Chondrocyte (in vitro differentiated cells): ENCODE results near the gene FCN3. TPM values are rescaled to one million over a fixed set of nuclear protein-coding genes. Genes with fewer than 3 reads are reported as not detected.
"Not testable (repeated sequence)": the region's sequence is repeated elsewhere in the genome, so short reads cannot be mapped to it uniquely, and the experiment has no call there.

Experiments used
- DNase-seq: peaks from one replicate; pipeline ENCODE4 v3.0.0; 2021; ENCODE audit warnings: mixed read lengths, low spot score
- H3K27ac Mint-ChIP-seq: one replicate; pipeline ENCODE4 v1.8.0; 2021; ENCODE audit warnings: mild to moderate bottlenecking, moderate library complexity, mixed read lengths; ENCODE audit not compliant: unreplicated experiment
- H3K27me3 Mint-ChIP-seq: 2 replicates; pipeline ENCODE4 v1.8.0; 2021; ENCODE audit warnings: low read depth, mixed read lengths
- H3K36me3 Mint-ChIP-seq: 2 replicates; pipeline ENCODE4 v1.8.0; 2021; ENCODE audit warnings: low read depth, mixed read lengths
- H3K4me1 Mint-ChIP-seq: 2 replicates; pipeline ENCODE4 v1.8.0; 2021; ENCODE audit warnings: low read depth, mild to moderate bottlenecking, mixed read lengths
- H3K4me3 Mint-ChIP-seq: one replicate; pipeline ENCODE4 v1.8.0; 2021; ENCODE audit warnings: mild to moderate bottlenecking, moderate library complexity, mixed read lengths; ENCODE audit not compliant: unreplicated experiment
- H3K9me3 Mint-ChIP-seq: 2 replicates; pipeline ENCODE4 v1.8.0; 2021; ENCODE audit warnings: low read depth, mixed read lengths
- total RNA-seq: library from RNA; stranded (reverse); gene quantifications from 3 replicates; pipeline ENCODE4 v1.2.1, GENCODE V29; 2021
- TF ChIP-seq, protein P1 (sequence below): fragments of 200-600 bp; sonication (generic); IDR thresholded peaks from 2 replicates; pipeline ENCODE4 v1.5.0; 2021; ENCODE audit warnings: antibody characterized with exemption, mild to moderate bottlenecking, moderate library complexity

The FCN3 gene
- total RNA-seq, 1 donor from 2014 or later, result not detected

DNA sequence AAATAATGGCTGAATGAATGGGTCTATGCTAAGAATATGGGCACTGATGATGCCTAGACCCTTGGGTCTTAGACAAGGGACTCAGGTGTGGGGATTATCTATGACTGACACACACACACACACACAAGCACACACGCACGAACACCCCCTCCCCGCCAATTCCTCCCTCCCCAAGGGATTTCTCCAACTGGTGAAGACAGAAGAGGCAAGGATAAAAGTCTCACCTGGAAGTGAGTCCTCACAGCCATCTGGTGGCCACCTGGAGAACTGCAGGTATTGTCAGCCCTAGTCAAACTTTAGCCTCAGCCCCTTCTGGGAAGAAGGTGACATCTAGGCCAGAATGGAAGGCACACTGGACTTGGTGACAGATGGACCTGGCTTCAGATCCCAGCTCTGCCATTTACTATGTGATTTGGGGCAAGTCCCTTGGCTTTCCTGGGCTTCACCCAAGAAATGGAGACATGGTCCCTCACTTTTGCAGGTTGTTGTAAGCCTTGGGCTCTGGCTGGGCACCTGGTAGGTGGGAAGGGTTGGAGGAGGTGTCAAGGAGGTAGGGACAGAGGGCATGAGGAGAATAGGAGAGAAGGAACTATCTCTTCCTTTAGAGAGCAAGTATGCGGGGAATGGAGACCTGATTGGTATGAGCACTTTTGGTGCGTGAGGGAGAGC is 13.8 kb upstream of the FCN3 start:
- H3K27ac Mint-ChIP-seq, result no peak overlapping the region
- H3K4me3 Mint-ChIP-seq, result no peak overlapping the region
- DNase-seq, result no peak
- TF ChIP-seq, protein P1, sequence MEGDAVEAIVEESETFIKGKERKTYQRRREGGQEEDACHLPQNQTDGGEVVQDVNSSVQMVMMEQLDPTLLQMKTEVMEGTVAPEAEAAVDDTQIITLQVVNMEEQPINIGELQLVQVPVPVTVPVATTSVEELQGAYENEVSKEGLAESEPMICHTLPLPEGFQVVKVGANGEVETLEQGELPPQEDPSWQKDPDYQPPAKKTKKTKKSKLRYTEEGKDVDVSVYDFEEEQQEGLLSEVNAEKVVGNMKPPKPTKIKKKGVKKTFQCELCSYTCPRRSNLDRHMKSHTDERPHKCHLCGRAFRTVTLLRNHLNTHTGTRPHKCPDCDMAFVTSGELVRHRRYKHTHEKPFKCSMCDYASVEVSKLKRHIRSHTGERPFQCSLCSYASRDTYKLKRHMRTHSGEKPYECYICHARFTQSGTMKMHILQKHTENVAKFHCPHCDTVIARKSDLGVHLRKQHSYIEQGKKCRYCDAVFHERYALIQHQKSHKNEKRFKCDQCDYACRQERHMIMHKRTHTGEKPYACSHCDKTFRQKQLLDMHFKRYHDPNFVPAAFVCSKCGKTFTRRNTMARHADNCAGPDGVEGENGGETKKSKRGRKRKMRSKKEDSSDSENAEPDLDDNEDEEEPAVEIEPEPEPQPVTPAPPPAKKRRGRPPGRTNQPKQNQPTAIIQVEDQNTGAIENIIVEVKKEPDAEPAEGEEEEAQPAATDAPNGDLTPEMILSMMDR, result peak; percentile 87
- peaks cover 9% of the 10 kb centered on the region for H3K4me1 Mint-ChIP-seq
- no peaks in the 10 kb centered on the region for H3K36me3 Mint-ChIP-seq
- H3K27me3 Mint-ChIP-seq, result peaks cover 16% of the 10 kb centered on the region
- no peaks in the 10 kb centered on the region for H3K9me3 Mint-ChIP-seq

GRCh38 chr1:27384797-27385196 is 10.2 kb upstream of the FCN3 start:
- DNase-seq, H3K4me3 Mint-ChIP-seq, H3K36me3 Mint-ChIP-seq, H3K9me3 Mint-ChIP-seq, H3K4me1 Mint-ChIP-seq, H3K27ac Mint-ChIP-seq: not testable (repeated sequence)
- H3K27me3 Mint-ChIP-seq, result peaks cover 18% of the 10 kb centered on the region

GRCh38 chr1:27383661-27384060 is 9.0 kb upstream of the FCN3 start:
- Mint-ChIP-seq H3K4me3 (no peak overlapping the region), H3K4me1 (no peaks in the 10 kb centered on the region), H3K27ac (no peak overlapping the region), H3K9me3 (no peaks in the 10 kb centered on the region), H3K36me3 (no peaks in the 10 kb centered on the region), H3K27me3 (peaks cover 17% of the 10 kb centered on the region)
- TF ChIP-seq, protein P1, result no peak
- no peak for DNase-seq

DNA sequence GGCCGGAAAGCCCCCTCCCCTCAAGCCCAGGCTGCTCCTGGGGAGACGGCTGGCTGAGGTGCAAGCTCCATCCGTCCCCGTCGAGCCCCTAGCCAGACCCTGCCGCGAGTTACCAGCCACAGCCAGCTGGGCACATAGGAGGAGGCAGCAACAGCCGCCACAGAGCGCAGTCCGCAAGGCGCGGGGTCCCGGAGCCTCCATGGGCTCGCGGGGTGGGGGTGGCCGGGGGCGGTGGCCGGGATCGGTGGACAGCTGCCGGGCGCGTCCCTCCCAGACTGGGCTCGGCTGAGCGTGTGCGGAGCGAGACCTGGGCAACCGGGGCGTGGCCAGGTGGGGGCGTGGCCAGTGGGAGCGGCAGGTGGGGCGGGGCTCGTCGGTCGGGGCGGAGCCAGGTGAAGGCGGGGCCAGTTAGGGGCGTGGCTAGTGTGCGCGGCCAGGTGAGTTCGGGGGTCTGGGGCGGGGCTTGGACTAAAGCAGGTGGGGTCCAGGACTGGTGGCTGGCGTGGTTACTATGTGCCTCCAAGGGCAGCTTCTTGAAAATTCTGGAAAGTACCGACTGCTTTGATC is 8.5 kb upstream of the FCN3 start, which contains the start of gene CD164L2:
TSS of gene CD164L2 (minus strand) at position 295 of the 567 bp plus-strand sequence. CDS start at position 201, 94 bp downstream.
- TF ChIP-seq, protein P1, result no peak
- no peak for DNase-seq
- no peaks in the 10 kb centered on the region for H3K4me1 Mint-ChIP-seq
- H3K36me3 Mint-ChIP-seq, result no peaks in the 10 kb centered on the region
- no peak within 1 kb of the TSS for H3K27ac Mint-ChIP-seq
- H3K4me3 Mint-ChIP-seq, result no peak within 1 kb of the TSS
- no peaks in the 10 kb centered on the region for H3K9me3 Mint-ChIP-seq
- peaks cover 15% of the 10 kb centered on the region for H3K27me3 Mint-ChIP-seq

- Mint-ChIP-seq H3K4me3 (no peak overlapping the region), H3K36me3 (no peaks in the 10 kb centered on the region), H3K9me3 (no peaks in the 10 kb centered on the region), H3K27me3 (peaks cover 15% of the 10 kb centered on the region), H3K4me1 (no peaks in the 10 kb centered on the region), H3K27ac (no peak overlapping the region)
- DNase-seq, result no peak
- TF ChIP-seq, protein P1, result no peak
These were observed 7.5 kb upstream of the FCN3 start for GRCh38 chr1:27381969-27382762.
